CD14-positive monocyte (primary cell): ENCODE measurements around the gene UCP3. TPM values are rescaled to one million over a fixed set of nuclear protein-coding genes. Genes with fewer than 3 reads are reported as not detected.

ENCODE experiments used
- DNase-seq, 3 donors: peaks; one replicate each; pipeline ENCODE4 v3.0.0-alpha.2; 2011 to 2022
- H2AFZ ChIP-seq: 2 replicates; pipeline ENCODE4 v1.6.0; 2012; ENCODE audit warnings: mild to moderate bottlenecking, low read depth, low read length, inconsistent platforms; ENCODE audit not compliant: insufficient read depth, poor library complexity, severe bottlenecking
- H3K27ac ChIP-seq, 2 donors: 1 replicate in 1 of 2; 2 replicates in 1 of 2; pipeline ENCODE4 v1.5.1; 2012 to 2013; ENCODE audit warnings: low read length in 2 of 2, control low read depth in 1 of 2, inconsistent platforms in 1 of 2, low read depth in 1 of 2, mild to moderate bottlenecking in 1 of 2
- H3K27me3 ChIP-seq, 2 donors: one replicate each; pipeline versions ENCODE4 v1.6.0 to v1.6.1; 2011 to 2013; ENCODE audit warnings: low read length in 2 of 2; ENCODE audit not compliant: control insufficient read depth in 2 of 2, insufficient read depth in 2 of 2
- H3K36me3 ChIP-seq, 2 donors: replicated peaks in 1 of 2; 1 replicate in 1 of 2; 2 replicates in 1 of 2; pipeline versions ENCODE4 v1.5.1 to v1.6.1; 2012 to 2013; ENCODE audit warnings: low read length in 2 of 2, control low read depth in 1 of 2, inconsistent platforms in 1 of 2, mild to moderate bottlenecking in 1 of 2; ENCODE audit not compliant: insufficient read depth in 2 of 2, control insufficient read depth in 1 of 2
- H3K4me1 ChIP-seq, 2 donors: 1 replicate in 1 of 2; 2 replicates in 1 of 2; pipeline versions ENCODE4 v1.5.1 to v1.6.1; 2012 to 2013; ENCODE audit warnings: low read length in 2 of 2, control low read depth in 1 of 2, inconsistent platforms in 1 of 2, mild to moderate bottlenecking in 1 of 2, moderate library complexity in 1 of 2; ENCODE audit not compliant: insufficient read depth in 2 of 2, control insufficient read depth in 1 of 2
- H3K4me2 ChIP-seq: replicated peaks from 2 replicates; pipeline ENCODE3; 2012; ENCODE audit warnings: low read length, moderate library complexity, mild to moderate bottlenecking; ENCODE audit not compliant: poor library complexity, severe bottlenecking; ENCODE audit errors: extremely low read depth
- H3K4me3 ChIP-seq, 3 experiments: fragments of 200-600 bp in 1 of 3; sonication (generic) in 1 of 3; replicated peaks in 1 of 3; 1 replicate in 2 of 3; 2 replicates in 1 of 3; pipeline ENCODE4 v1.5.1; 2011 to 2013; ENCODE audit warnings: low read length in 3 of 3, mild to moderate bottlenecking in 3 of 3, control low read depth in 2 of 3, low read depth in 2 of 3, inconsistent platforms in 1 of 3, moderate library complexity in 1 of 3
- H3K79me2 ChIP-seq: 2 replicates; pipeline ENCODE4 v1.6.0; 2012; ENCODE audit warnings: mild to moderate bottlenecking, control low read depth, inconsistent platforms, low read length, moderate library complexity; ENCODE audit not compliant: insufficient read depth
- H3K9ac ChIP-seq: 2 replicates; pipeline ENCODE4 v1.6.0; 2017; ENCODE audit warnings: low read length, mild to moderate bottlenecking; ENCODE audit not compliant: insufficient read depth, poor library complexity, severe bottlenecking
- H3K9me3 ChIP-seq, 2 donors: replicated peaks in 1 of 2; 1 replicate in 1 of 2; 2 replicates in 1 of 2; pipeline versions ENCODE4 v1.5.1 to v1.6.1; 2012 to 2013; ENCODE audit warnings: low read length in 2 of 2, control low read depth in 1 of 2; ENCODE audit not compliant: control insufficient read depth in 1 of 2, insufficient read depth in 1 of 2
- H4K20me1 ChIP-seq: 2 replicates; pipeline ENCODE4 v1.6.0; 2012; ENCODE audit warnings: mild to moderate bottlenecking, low read length, control low read depth, moderate library complexity; ENCODE audit not compliant: insufficient read depth
- H3K27ac Mint-ChIP-seq, 7 donors: one replicate each; pipeline ENCODE4 v1.8.0; 2020; ENCODE audit warnings: mild to moderate bottlenecking in 7 of 7, mixed read lengths in 7 of 7, moderate library complexity in 6 of 7, inconsistent platforms in 2 of 7
- H3K27me3 Mint-ChIP-seq, 3 donors: one replicate each; pipeline ENCODE4 v1.8.0; 2021 to 2022; ENCODE audit warnings: low read depth in 3 of 3, mild to moderate bottlenecking in 3 of 3, mixed read lengths in 3 of 3, moderate library complexity in 3 of 3, inconsistent platforms in 1 of 3
- H3K36me3 Mint-ChIP-seq, 2 donors: one replicate each; pipeline ENCODE4 v1.8.0; 2020; ENCODE audit warnings: mixed read lengths in 2 of 2, inconsistent platforms in 1 of 2, mild to moderate bottlenecking in 1 of 2
- H3K4me1 Mint-ChIP-seq: one replicate; pipeline ENCODE4 v1.8.0; 2020; ENCODE audit warnings: mild to moderate bottlenecking, mixed read lengths
- H3K4me3 Mint-ChIP-seq, 2 donors: one replicate each; pipeline ENCODE4 v1.8.0; 2020; ENCODE audit warnings: mild to moderate bottlenecking in 2 of 2, mixed read lengths in 2 of 2, moderate library complexity in 1 of 2
- H3K9me3 Mint-ChIP-seq, 7 donors: one replicate each; pipeline ENCODE4 v1.8.0; 2020 to 2022; ENCODE audit warnings: mixed read lengths in 7 of 7, mild to moderate bottlenecking in 6 of 7, moderate library complexity in 6 of 7, inconsistent platforms in 2 of 7
- CTCF ChIP-seq: fragments of 200-600 bp; IDR thresholded peaks from one replicate; pipeline ENCODE4 v1.8.0; 2022; ENCODE audit warnings: antibody characterized with exemption, mild to moderate bottlenecking
- WGBS: methylation state at CpG from one replicate; pipeline ENCODE4 v1.1.5; 2013; ENCODE audit warnings: missing lambda C conversion rate; ENCODE audit not compliant: insufficient coverage; 5-methylcytosine and 5-hydroxymethylcytosine counted together
- intact Hi-C, 2 donors: fragments of 100-400 bp; cut with micrococcal nuclease; formaldehyde crosslinking; loops; one replicate each; pipeline versions ENCODE4 v1.15.0 to v1.15.1; 2023
- polyA plus RNA-seq, 3 donors: library from polyadenylated mRNA; depleted of rRNA in 1 of 3; unstranded in 2 of 3; stranded (reverse) in 1 of 3; fragments of 300-500 nt in 2 of 3; fragments of >200 nt in 1 of 3; fragmentation: Illumina TruSeq in 2 of 3; gene quantifications; 1 replicate in 2 of 3; 2 replicates in 1 of 3; pipeline ENCODE4 v1.2.3, GENCODE V29; 2012 to 2021

The UCP3 gene
- polyA plus RNA-seq, 3 donors = 3.8 TPM; not detected in 2

- H3K27me3 Mint-ChIP-seq = no peaks in the 10 kb centered on the region
- H3K4me3 Mint-ChIP-seq = no peak overlapping the region
- Histone ChIP-seq H4K20me1 (no peaks in the 10 kb centered on the region), H3K9ac (no peak overlapping the region), H2AFZ (no peak overlapping the region), H3K4me1 (no peaks in the 10 kb centered on the region), H3K4me2 (no peak overlapping the region), H3K27me3 (no peaks in the 10 kb centered on the region), H3K9me3 (no peaks in the 10 kb centered on the region), H3K36me3 (peaks cover 4 to 45% of the 10 kb centered on the region in 2 donors), H3K27ac (no peak overlapping the region), H3K79me2 (no peaks in the 10 kb centered on the region), H3K4me3 (no peak overlapping the region)
- no peak for TF ChIP-seq CTCF
- intact Hi-C loops = no loop called here
- no peak overlapping the region for H3K27ac Mint-ChIP-seq
- H3K36me3 Mint-ChIP-seq = peaks cover 35 to 55% of the 10 kb centered on the region in 2 donors
- DNase-seq = no peak
- no peaks in the 10 kb centered on the region for H3K4me1 Mint-ChIP-seq
- peaks cover 0 to 5% (median 0%) of the 10 kb centered on the region in 7 donors for H3K9me3 Mint-ChIP-seq
- WGBS = 90% methylated on average over 7 of the region's 8 CpGs
These were observed 48.6 kb upstream of the UCP3 start for GRCh38 chr11:74057249-74058151.

DNA sequence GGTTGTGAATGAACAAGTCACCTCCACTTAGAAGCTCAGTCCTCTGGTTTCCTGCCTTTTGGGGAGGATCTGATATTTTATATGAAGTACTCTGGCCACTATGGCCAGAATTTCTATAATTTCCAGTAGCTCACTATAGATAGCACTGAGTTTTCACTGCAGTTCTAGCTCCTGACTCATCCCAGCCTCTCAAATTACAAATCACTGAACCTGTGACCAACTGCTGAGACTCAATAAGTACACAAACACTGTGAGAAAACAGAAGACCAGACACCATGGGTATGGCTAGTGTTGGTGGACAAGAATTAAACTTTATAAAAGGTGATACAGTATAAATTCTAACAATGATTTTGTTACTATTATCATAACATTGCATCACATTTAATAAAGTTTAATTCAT, 47.1 kb upstream of the UCP3 start:
- no peak for TF ChIP-seq CTCF
- no peaks in the 10 kb centered on the region for H3K9me3 ChIP-seq
- H4K20me1 ChIP-seq = no peaks in the 10 kb centered on the region
- no peak overlapping the region for H3K4me3 Mint-ChIP-seq
- peaks cover 6 to 58% of the 10 kb centered on the region in 2 donors for H3K36me3 ChIP-seq
- no peak for DNase-seq
- H3K4me1 ChIP-seq = no peaks in the 10 kb centered on the region
- no peak overlapping the region for H3K4me2 ChIP-seq
- no peaks in the 10 kb centered on the region for H3K27me3 ChIP-seq
- H3K27ac ChIP-seq = no peak overlapping the region
- peaks cover 0 to 5% (median 0%) of the 10 kb centered on the region in 7 donors for H3K9me3 Mint-ChIP-seq
- intact Hi-C loops = no loop called here
- no peaks in the 10 kb centered on the region for H3K4me1 Mint-ChIP-seq
- no peaks in the 10 kb centered on the region for H3K27me3 Mint-ChIP-seq
- no peaks in the 10 kb centered on the region for H3K79me2 ChIP-seq
- peak overlapping the region in 1 of 7 donors; percentile 32 for H3K27ac Mint-ChIP-seq
- H3K4me3 ChIP-seq = no peak overlapping the region
- no peak overlapping the region for H2AFZ ChIP-seq
- H3K9ac ChIP-seq = no peak overlapping the region
- H3K36me3 Mint-ChIP-seq = peaks cover 31 to 49% of the 10 kb centered on the region in 2 donors
